DND-41 (cell line): Measurements from ENCODE around the gene HOXC4.

Source experiments
- ATAC-seq: fragments of 200-7000 bp; cut with Tn5 transposase; 3 replicates; pipeline ENCODE4 v1.9.1; 2021; ENCODE audit warnings: low read depth; ENCODE audit not compliant: insufficient read depth
- DNase-seq: peaks from one replicate; pipeline ENCODE4 v3.0.0-alpha.2; 2020
- H2AFZ ChIP-seq: 2 replicates; pipeline ENCODE4 v1.6.0; 2012; ENCODE audit warnings: low read depth, low read length
- H3K27ac ChIP-seq: 2 replicates; pipeline ENCODE4 v1.5.1; 2012; ENCODE audit warnings: low read length, inconsistent platforms
- H3K27me3 ChIP-seq: fragments of 200-600 bp; sonication (generic); 2 replicates; pipeline ENCODE4 v1.6.0; 2012; ENCODE audit warnings: low read length, mild to moderate bottlenecking, inconsistent platforms; ENCODE audit not compliant: insufficient read depth, poor library complexity
- H3K36me3 ChIP-seq: 2 replicates; pipeline ENCODE4 v1.5.1; 2012; ENCODE audit warnings: low read length, inconsistent platforms; ENCODE audit not compliant: insufficient read depth
- H3K4me1 ChIP-seq: 2 replicates; pipeline ENCODE4 v1.5.1; 2012; ENCODE audit warnings: mild to moderate bottlenecking, low read length; ENCODE audit not compliant: insufficient read depth
- H3K4me2 ChIP-seq: 2 replicates; pipeline ENCODE4 v1.6.0; 2012; ENCODE audit warnings: mild to moderate bottlenecking, moderate library complexity, low read length, inconsistent platforms; ENCODE audit not compliant: insufficient read depth
- H3K4me3 ChIP-seq, 2 experiments: fragments of 200-600 bp in 1 of 2; shearing (Covaris generic) in 1 of 2; 2 replicates each; pipeline ENCODE4 v1.5.1; 2012 to 2016; ENCODE audit warnings: inconsistent platforms in 2 of 2, low read length in 2 of 2, mild to moderate bottlenecking in 2 of 2, low read depth in 1 of 2, moderate library complexity in 1 of 2
- H3K79me2 ChIP-seq: 2 replicates; pipeline ENCODE4 v1.6.0; 2012; ENCODE audit warnings: low read length, inconsistent platforms; ENCODE audit not compliant: insufficient read depth
- H3K9ac ChIP-seq: 2 replicates; pipeline ENCODE4 v1.6.0; 2012; ENCODE audit warnings: low read depth, mild to moderate bottlenecking, inconsistent platforms, low read length, moderate library complexity
- H3K9me3 ChIP-seq: 2 replicates; pipeline ENCODE4 v1.5.1; 2012; ENCODE audit warnings: low read length, moderate library complexity, mild to moderate bottlenecking, inconsistent platforms; ENCODE audit not compliant: insufficient read depth, severe bottlenecking
- H4K20me1 ChIP-seq: 2 replicates; pipeline ENCODE4 v1.6.0; 2012; ENCODE audit warnings: low read length; ENCODE audit not compliant: insufficient read depth
- CTCF ChIP-seq: IDR thresholded peaks from 2 replicates; pipeline ENCODE4 v1.5.1; 2012; ENCODE audit warnings: borderline replicate concordance, low read length, moderate library complexity, mild to moderate bottlenecking; ENCODE audit not compliant: poor library complexity, severe bottlenecking; ENCODE audit errors: extremely low read depth
- EZH2 ChIP-seq: IDR thresholded peaks from 3 replicates; pipeline ENCODE4 v1.6.1; 2012; ENCODE audit warnings: borderline replicate concordance, low read depth, mild to moderate bottlenecking, moderate library complexity, low read length, inconsistent platforms; ENCODE audit not compliant: severe bottlenecking

The HOXC4 gene

GRCh38 chr12:54034785-54035310 is 18.8 kb upstream of the HOXC4 start:
- no peaks in the 10 kb centered on the region for H4K20me1 ChIP-seq
- no peaks in the 10 kb centered on the region for H3K36me3 ChIP-seq
- H3K4me1 ChIP-seq, result no peaks in the 10 kb centered on the region
- H3K27ac ChIP-seq, result no peak overlapping the region
- no peak overlapping the region for H3K9ac ChIP-seq
- H3K27me3 ChIP-seq, result peaks cover 29% of the 10 kb centered on the region
- no peak for TF ChIP-seq CTCF
- TF ChIP-seq EZH2, result no peak
- no peaks in the 10 kb centered on the region for H3K79me2 ChIP-seq
- DNase-seq (no peak), ATAC-seq (no peak)
- no peak overlapping the region for H3K4me2 ChIP-seq
- no peak overlapping the region for H3K4me3 ChIP-seq
- no peak overlapping the region for H2AFZ ChIP-seq
- no peaks in the 10 kb centered on the region for H3K9me3 ChIP-seq

GRCh38 chr12:54035568-54036264 is 17.9 kb upstream of the HOXC4 start:
- TF ChIP-seq EZH2 (no peak), CTCF (no peak)
- ATAC-seq (no peak), DNase-seq (no peak)
- peaks cover 36% of the 10 kb centered on the region for H3K27me3 ChIP-seq
- no peak overlapping the region for H3K9ac ChIP-seq
- H3K9me3 ChIP-seq, result no peaks in the 10 kb centered on the region
- H3K27ac ChIP-seq, result no peak overlapping the region
- no peaks in the 10 kb centered on the region for H4K20me1 ChIP-seq
- no peak overlapping the region for H3K4me2 ChIP-seq
- H3K79me2 ChIP-seq, result no peaks in the 10 kb centered on the region
- no peaks in the 10 kb centered on the region for H3K4me1 ChIP-seq
- H3K36me3 ChIP-seq, result no peaks in the 10 kb centered on the region
- no peak overlapping the region for H3K4me3 ChIP-seq
- H2AFZ ChIP-seq, result no peak overlapping the region

- 0 out of 3 replicates have a peak, but pooled peaks have one; percentile 28 for ATAC-seq
- no peaks in the 10 kb centered on the region for H4K20me1 ChIP-seq
- H3K4me3 ChIP-seq, result no peak overlapping the region
- no peaks in the 10 kb centered on the region for H3K36me3 ChIP-seq
- DNase-seq, result peak; percentile 23
- H3K27me3 ChIP-seq, result peaks cover 43% of the 10 kb centered on the region
- no peak overlapping the region for H3K27ac ChIP-seq
- no peak overlapping the region for H3K4me2 ChIP-seq
- H3K9me3 ChIP-seq, result no peaks in the 10 kb centered on the region
- H3K4me1 ChIP-seq, result no peaks in the 10 kb centered on the region
- H3K79me2 ChIP-seq, result no peaks in the 10 kb centered on the region
- TF ChIP-seq EZH2 (no peak), CTCF (no peak)
- no peak overlapping the region for H3K9ac ChIP-seq
- no peak overlapping the region for H2AFZ ChIP-seq
These were observed 16.8 kb upstream of the HOXC4 start for GRCh38 chr12:54036620-54037359.
